HCT116 (cell line): Measurements from ENCODE around the gene STARD5. TPM values are rescaled to one million over a fixed set of nuclear protein-coding genes. Genes with fewer than 3 reads are reported as not detected.

Experiments used
- ATAC-seq: fragments of 200-7000 bp; cut with Tn5 transposase; 2 replicates; pipeline ENCODE4 v1.9.1; 2020; ENCODE audit warnings: mild to moderate bottlenecking, moderate library complexity
- BruUV-seq: library from RNA; stranded (reverse); fragments of 400-500 nt; replicated peaks from 2 replicates; lab custom pipeline; 2021; lab: Mats Ljungman, UMichigan
- CTCF ChIA-PET: fragments of 300-600 bp; sonication (Branson Sonifier 250); formaldehyde crosslinking; loops from one replicate; lab custom pipeline; 2021; ENCODE audit warnings: antibody characterized with exemption; lab: Charles Lee
- POLR2A ChIA-PET: fragments of 300-600, 350-600 bp; sonication (Branson Sonifier 250); formaldehyde crosslinking; loops from one replicate; lab custom pipeline; 2021; ENCODE audit warnings: antibody characterized with exemption; lab: Charles Lee
- RAD21 ChIA-PET, 2 experiments: fragments of 300-600 bp; sonication (Branson Sonifier 250); formaldehyde crosslinking; loops; one replicate each; lab custom pipeline; 2023; ENCODE audit warnings: low total read pairs in 2 of 2; ENCODE audit not compliant: uncharacterized antibody in 2 of 2, unreplicated experiment in 2 of 2, low non-redundant PET in 1 of 2; lab: Charles Lee
- DNase-seq: peaks from one replicate; pipeline ENCODE4 v3.0.0-alpha.2; 2010; ENCODE audit warnings: low read depth, low spot score
- H2AFZ ChIP-seq: fragments of 200-600 bp; shearing (Covaris generic), sonication (generic); 2 replicates; pipeline ENCODE4 v1.6.1; 2017; ENCODE audit warnings: low read depth, mixed run types, mixed read lengths, antibody characterized with exemption, low read length; ENCODE audit not compliant: poor library complexity, severe bottlenecking
- H3K27ac ChIP-seq: 2 replicates; pipeline ENCODE4 v1.5.1; 2012; ENCODE audit warnings: low read depth, low read length
- H3K27me3 ChIP-seq: fragments of 200-600 bp; sonication (generic); 2 replicates; pipeline ENCODE4 v1.6.1; 2016; ENCODE audit warnings: mixed run types, low read length, mixed read lengths; ENCODE audit not compliant: insufficient read depth
- H3K36me3 ChIP-seq, 2 experiments: fragments of 200-500 bp in 1 of 2; fragments of 200-600 bp in 1 of 2; sonication (Bioruptor generic) in 1 of 2; sonication (generic) in 1 of 2; 2 replicates each; pipeline versions ENCODE4 v1.5.1 to v1.6.1; 2014 to 2016; ENCODE audit warnings: low read length in 2 of 2, inconsistent platforms in 1 of 2, mixed read lengths in 1 of 2, mixed run types in 1 of 2; ENCODE audit not compliant: insufficient read depth in 2 of 2, control insufficient read depth in 1 of 2
- H3K4me1 ChIP-seq, 2 experiments: fragments of 200-600 bp in 1 of 2; sonication (generic) in 1 of 2; 2 replicates each; pipeline versions ENCODE4 v1.5.1 to v1.6.1; 2012 to 2017; ENCODE audit warnings: low read length in 2 of 2, inconsistent platforms in 1 of 2, mild to moderate bottlenecking in 1 of 2, mixed read lengths in 1 of 2, mixed run types in 1 of 2, moderate library complexity in 1 of 2; ENCODE audit not compliant: insufficient read depth in 2 of 2, control insufficient read depth in 1 of 2
- H3K4me2 ChIP-seq: fragments of 200-600 bp; sonication (generic); 2 replicates; pipeline ENCODE4 v1.6.1; 2017; ENCODE audit warnings: mixed run types, low read length, mixed read lengths
- H3K4me3 ChIP-seq, 2 experiments: fragments of 200-600 bp in 1 of 2; sonication (generic) in 1 of 2; replicated peaks in 1 of 2; 2 replicates each; pipeline ENCODE4 v1.5.1; 2011 to 2016; ENCODE audit warnings: low read length in 2 of 2, control low read depth in 1 of 2, low read depth in 1 of 2, mild to moderate bottlenecking in 1 of 2, mixed read lengths in 1 of 2, mixed run types in 1 of 2
- H3K79me2 ChIP-seq: fragments of 200-600 bp; sonication (generic); 2 replicates; pipeline ENCODE4 v1.6.1; 2017; ENCODE audit warnings: mild to moderate bottlenecking, mixed run types, low read length, moderate library complexity, mixed read lengths; ENCODE audit not compliant: insufficient read depth
- H3K9ac ChIP-seq: fragments of 200-600 bp; sonication (generic); 2 replicates; pipeline ENCODE4 v1.6.1; 2016; ENCODE audit warnings: low read length, mixed read lengths
- H3K9me2 ChIP-seq: fragments of 200-600 bp; sonication (generic), shearing (Covaris generic); 2 replicates; pipeline ENCODE4 v1.6.1; 2017; ENCODE audit warnings: mixed run types, mild to moderate bottlenecking, moderate library complexity; ENCODE audit not compliant: insufficient read depth
- H3K9me3 ChIP-seq, 2 experiments: fragments of 200-500 bp in 1 of 2; fragments of 200-600 bp in 1 of 2; sonication (Bioruptor generic) in 1 of 2; sonication (generic) in 1 of 2; 2 replicates each; pipeline ENCODE4 v1.6.1; 2014 to 2017; ENCODE audit warnings: low read length in 2 of 2, mixed read lengths in 2 of 2, inconsistent platforms in 1 of 2, low read depth in 1 of 2, mild to moderate bottlenecking in 1 of 2, mixed run types in 1 of 2, moderate library complexity in 1 of 2; ENCODE audit not compliant: control insufficient read depth in 1 of 2, insufficient read depth in 1 of 2
- H4K20me1 ChIP-seq: fragments of 200-600 bp; sonication (generic), shearing (Covaris generic); 2 replicates; pipeline ENCODE4 v1.6.1; 2017; ENCODE audit warnings: mixed run types, mild to moderate bottlenecking, moderate library complexity; ENCODE audit not compliant: insufficient read depth
- ATF3 ChIP-seq: IDR thresholded peaks from 2 replicates; pipeline ENCODE4 v1.6.1; 2012
- CEBPB ChIP-seq: IDR thresholded peaks from 2 replicates; pipeline ENCODE4 v1.6.1; 2012; ENCODE audit warnings: low read depth
- CTCF ChIP-seq, 3 experiments: fragments of 200-600 bp in 1 of 3; sonication (generic) in 1 of 3; IDR thresholded peaks in 2 of 3; conservative IDR thresholded peaks in 1 of 3; 2 replicates each; pipeline ENCODE4 v1.5.1; 2012 to 2017; ENCODE audit warnings: low read depth in 2 of 3, low read length in 2 of 3, antibody characterized with exemption in 1 of 3, borderline replicate concordance in 1 of 3, control low read depth in 1 of 3, mild to moderate bottlenecking in 1 of 3, mixed read lengths in 1 of 3, mixed run types in 1 of 3, moderate library complexity in 1 of 3; ENCODE audit not compliant: insufficient read depth in 1 of 3
- EZH2 ChIP-seq: fragments of 200-600 bp; sonication (generic); IDR thresholded peaks from 2 replicates; pipeline ENCODE4 v1.6.1; 2017; ENCODE audit warnings: antibody characterized with exemption, mixed run types
- EZH2phosphoT487 ChIP-seq: fragments of 200-600 bp; IDR thresholded peaks from 2 replicates; pipeline ENCODE4 v1.6.1; 2018; ENCODE audit warnings: antibody characterized with exemption, borderline replicate concordance
- REST ChIP-seq: IDR thresholded peaks from 2 replicates; pipeline ENCODE4 v1.6.1; 2012; ENCODE audit warnings: low read depth
- SRF ChIP-seq: IDR thresholded peaks from 2 replicates; pipeline ENCODE4 v1.6.1; 2012; ENCODE audit warnings: low read depth
- YY1 ChIP-seq: IDR thresholded peaks from 2 replicates; pipeline ENCODE4 v1.6.1; 2011; ENCODE audit warnings: low read length, low read depth, moderate library complexity, mild to moderate bottlenecking; ENCODE audit not compliant: insufficient replicate concordance; ENCODE audit errors: extremely low read depth
- ZFX ChIP-seq: fragments of 450-650 bp; IDR thresholded peaks from 2 replicates; pipeline ENCODE4 v1.6.1; 2017
- intact Hi-C: fragments of 100-400 bp; cut with micrococcal nuclease; formaldehyde crosslinking; loops from 2 replicates; pipeline ENCODE4 v1.10.0; 2022
- total RNA-seq: library from RNA; stranded (reverse); gene quantifications from one replicate; pipeline ENCODE4 v1.2.1, GENCODE V29; 2021; ENCODE audit not compliant: unreplicated experiment

The STARD5 gene
- total RNA-seq, 1 experiment from 2014 or later: 4.0 TPM

GRCh38 chr15:81309647-81310450 is 14.1 kb downstream of the STARD5 start:
- Histone ChIP-seq H3K4me1 (peaks cover 13 to 18% of the 10 kb centered on the region in 2 experiments), H4K20me1 (no peaks in the 10 kb centered on the region), H3K36me3 (no peaks in the 10 kb centered on the region), H3K79me2 (no peaks in the 10 kb centered on the region), H2AFZ (no peak overlapping the region), H3K27ac (no peak overlapping the region), H3K9me3 (no peaks in the 10 kb centered on the region), H3K4me2 (no peak overlapping the region), H3K9me2 (no peaks in the 10 kb centered on the region), H3K27me3 (no peaks in the 10 kb centered on the region), H3K9ac (no peak overlapping the region), H3K4me3 (no peak overlapping the region)
- intact Hi-C loops: no loop called here
- DNase-seq: no peak
- RAD21 ChIA-PET: no interaction called here
- no peak for TF ChIP-seq ATF3
- ATAC-seq: no peak
- CTCF ChIA-PET: interaction anchor here (1.3 kb wide), 1 partner anchor 44 kb away, joined by 4 read pairs; no protein-coding TSS in a partner anchor
- POLR2A ChIA-PET: interaction anchor here (2.0 kb wide), 1 partner anchor 14 kb away, joined by 5 read pairs; the partner anchor contains the start of gene STARD5
- no TSS peak for BruUV-seq

GRCh38 chr15:81308260-81308659 is 15.7 kb downstream of the STARD5 start:
- DNase-seq (no peak), ATAC-seq (no peak)
- intact Hi-C loops: no loop called here
- Histone ChIP-seq H4K20me1 (no peaks in the 10 kb centered on the region), H3K4me3 (no peak overlapping the region), H3K27me3 (no peaks in the 10 kb centered on the region), H3K9me3 (no peaks in the 10 kb centered on the region), H3K9me2 (no peaks in the 10 kb centered on the region), H3K79me2 (no peaks in the 10 kb centered on the region), H3K36me3 (no peaks in the 10 kb centered on the region), H3K9ac (no peak overlapping the region), H3K4me1 (peaks cover 7 to 13% of the 10 kb centered on the region in 2 experiments), H2AFZ (no peak overlapping the region), H3K4me2 (no peak overlapping the region), H3K27ac (no peak overlapping the region)
- ChIA-PET RAD21 (no interaction called here), POLR2A (interaction anchor here (1.2 kb wide), 1 partner anchor 16 kb away, joined by 4 read pairs; the partner anchor contains the start of gene STARD5), CTCF (interaction anchor here (1.3 to 1.4 kb wide), 3 partner anchors 33 to 42 kb away, joined by 3 to 4 read pairs (median 4); no protein-coding TSS in a partner anchor)
- TF ChIP-seq YY1 (no peak), EZH2phosphoT487 (no peak), EZH2 (no peak), CTCF (IDR thresholded peaks at IDR 0.05 in 2 of 3, conservative IDR thresholded peaks at IDR 0.05 in 1 of 3; ENCODE audit: borderline replicate concordance in 1 of 3, insufficient read depth in 1 of 3, low read depth in 2 of 3, low read length in 2 of 3) (no peak), REST (no peak), ZFX (no peak), CEBPB (no peak), SRF (no peak)
- BruUV-seq: no TSS peak
